Upper lobe of right lung (tissue), 1 donor: ENCODE measurements around the gene ATG4D. TPM values are rescaled to one million over a fixed set of nuclear protein-coding genes. Genes with fewer than 3 reads are reported as not detected.

Experiments used
- ATAC-seq: fragments of 200-7000 bp; cut with Tn5 transposase; one replicate; pipeline ENCODE4 v1.9.1; 2020; ENCODE audit warnings: mild to moderate bottlenecking, moderate library complexity
- DNase-seq: peaks from one replicate; pipeline ENCODE4 v3.0.0-alpha.2; 2020
- H3K27ac ChIP-seq: fragments of 200-600 bp; one replicate; pipeline ENCODE4 v1.8.0; 2022
- H3K27me3 ChIP-seq: fragments of 200-600 bp; one replicate; pipeline ENCODE4 v1.8.0; 2022; ENCODE audit warnings: mild to moderate bottlenecking
- H3K36me3 ChIP-seq: fragments of 200-600 bp; one replicate; pipeline ENCODE4 v1.8.0; 2022
- H3K4me1 ChIP-seq: fragments of 200-600 bp; one replicate; pipeline ENCODE4 v1.8.0; 2022
- H3K4me3 ChIP-seq: fragments of 200-600 bp; one replicate; pipeline ENCODE4 v1.8.0; 2022; ENCODE audit warnings: mild to moderate bottlenecking
- H3K9me3 ChIP-seq: fragments of 200-600 bp; one replicate; pipeline ENCODE4 v1.8.0; 2022
- CTCF ChIP-seq: fragments of 200-600 bp; IDR thresholded peaks from one replicate; pipeline ENCODE4 v1.8.0; 2022; ENCODE audit warnings: antibody characterized with exemption
- intact Hi-C: fragments of 100-400 bp; cut with DNase I; formaldehyde crosslinking; loops from one replicate; pipeline ENCODE4 v1.11.0; 2022
- total RNA-seq: library from RNA; stranded (reverse); fragmentation: NEBNext Ultra II Directional; extraction: Animal tissue kit (Norgen Biotek cat#: 25700); gene quantifications from one replicate; pipeline ENCODE4 v1.2.1, GENCODE V29; 2021
- donor health status: DM: no; HTN: yes; CAD: no; lungs with severe emphysema.

Gene ATG4D
- total RNA-seq, 1 donor from 2014 or later: 21.0 TPM

- intact Hi-C loops: loop anchor here (2.0 kb wide), 1 partner anchor 63 kb away; no protein-coding TSS in a partner anchor
- no peak for TF ChIP-seq CTCF
- H3K27me3 ChIP-seq: no peaks in the 10 kb centered on the region
- peaks cover 5% of the 10 kb centered on the region for H3K36me3 ChIP-seq
- no peak overlapping the region for H3K4me3 ChIP-seq
- peaks cover 3% of the 10 kb centered on the region for H3K4me1 ChIP-seq
- ATAC-seq (no peak), DNase-seq (no peak)
- H3K27ac ChIP-seq: no peak overlapping the region
- no peaks in the 10 kb centered on the region for H3K9me3 ChIP-seq
Measured at GRCh38 chr19:10582091-10582490, 38.4 kb downstream of the ATG4D start.

GRCh38 chr19:10583036-10583776 lies 39.5 kb downstream of the ATG4D start:
- peaks cover 5% of the 10 kb centered on the region for H3K36me3 ChIP-seq
- peak; percentile 3 for ATAC-seq
- H3K27me3 ChIP-seq: peaks cover 6% of the 10 kb centered on the region
- H3K4me3 ChIP-seq: no peak overlapping the region
- intact Hi-C loops: loop anchor here (2.0 kb wide), 1 partner anchor 62 kb away; no protein-coding TSS in a partner anchor
- no peak for TF ChIP-seq CTCF
- no peak for DNase-seq
- H3K27ac ChIP-seq: no peak overlapping the region
- H3K9me3 ChIP-seq: no peaks in the 10 kb centered on the region
- H3K4me1 ChIP-seq: peaks cover 3% of the 10 kb centered on the region

GRCh38 chr19:10586396-10586795 lies 42.7 kb downstream of the ATG4D start:
- peaks cover 6% of the 10 kb centered on the region for H3K27me3 ChIP-seq
- no peaks in the 10 kb centered on the region for H3K36me3 ChIP-seq
- no peak overlapping the region for H3K27ac ChIP-seq
- intact Hi-C loops: no loop called here
- H3K4me1 ChIP-seq: no peaks in the 10 kb centered on the region
- DNase-seq (no peak), ATAC-seq (no peak)
- H3K4me3 ChIP-seq: peak overlapping the region; percentile 47
- H3K9me3 ChIP-seq: no peaks in the 10 kb centered on the region
- no peak for TF ChIP-seq CTCF

GRCh38 chr19:10587022-10587838 lies 43.5 kb downstream of the ATG4D start, which contains the start of gene AP1M2:
TSS of gene AP1M2 (minus strand) at chr19:10587312. CDS start at chr19:10587231, 81 bp downstream.
- Histone ChIP-seq H3K27me3 (peaks cover 6% of the 10 kb centered on the region), H3K9me3 (no peaks in the 10 kb centered on the region), H3K4me3 (peak within 1 kb of the TSS; percentile 47), H3K27ac (no peak within 1 kb of the TSS), H3K4me1 (no peaks in the 10 kb centered on the region), H3K36me3 (no peaks in the 10 kb centered on the region)
- TF ChIP-seq CTCF: no peak
- ATAC-seq: peak; percentile 91
- intact Hi-C loops: no loop called here
- peak; percentile 85 for DNase-seq

- ATAC-seq (no peak), DNase-seq (no peak)
- Histone ChIP-seq H3K36me3 (no peaks in the 10 kb centered on the region), H3K9me3 (no peaks in the 10 kb centered on the region), H3K27me3 (peaks cover 6% of the 10 kb centered on the region), H3K27ac (no peak overlapping the region), H3K4me3 (no peak overlapping the region), H3K4me1 (no peaks in the 10 kb centered on the region)
- TF ChIP-seq CTCF: no peak
- intact Hi-C loops: no loop called here
Measured at GRCh38 chr19:10587839-10588150, 44.1 kb downstream of the ATG4D start.
